IPS-20b (cell line): ENCODE data around the gene INSRR.

Experiments used
- H3K27ac ChIP-seq: one replicate; pipeline ENCODE4 v1.5.1; 2013; ENCODE audit warnings: low read length
- H3K27me3 ChIP-seq: 2 replicates; pipeline ENCODE4 v1.6.1; 2013; ENCODE audit warnings: mild to moderate bottlenecking, low read length, inconsistent platforms; ENCODE audit not compliant: insufficient read depth
- H3K36me3 ChIP-seq: 2 replicates; pipeline ENCODE4 v1.6.1; 2013; ENCODE audit warnings: low read depth, mild to moderate bottlenecking, inconsistent platforms, low read length, moderate library complexity; ENCODE audit not compliant: insufficient read depth
- H3K4me1 ChIP-seq: 2 replicates; pipeline ENCODE4 v1.6.1; 2013; ENCODE audit warnings: mild to moderate bottlenecking, control low read depth, inconsistent platforms, low read length, moderate library complexity; ENCODE audit not compliant: insufficient read depth
- H3K4me3 ChIP-seq: 2 replicates; pipeline ENCODE4 v1.5.1; 2013; ENCODE audit warnings: mild to moderate bottlenecking, low read length, inconsistent platforms
- H3K9ac ChIP-seq: 2 replicates; pipeline ENCODE4 v1.6.1; 2013; ENCODE audit warnings: low read depth, mild to moderate bottlenecking, inconsistent platforms, low read length, moderate library complexity
- H3K9me3 ChIP-seq: 2 replicates; pipeline ENCODE4 v1.6.1; 2013; ENCODE audit warnings: mild to moderate bottlenecking, low read depth, low read length, inconsistent platforms; ENCODE audit not compliant: insufficient read depth

INSRR gene

GRCh38 chr1:156856282-156856785, 2.6 kb downstream of the INSRR start:
- H3K27me3 ChIP-seq: peaks cover 90% of the 10 kb centered on the region
- H3K4me1 ChIP-seq: peaks cover 5% of the 10 kb centered on the region; the same call in 1 of the 2 replicates
- H3K27ac ChIP-seq: no peak overlapping the region
- H3K36me3 ChIP-seq: no peaks in the 10 kb centered on the region
- H3K9ac ChIP-seq: no peak overlapping the region
- H3K9me3 ChIP-seq: no peaks in the 10 kb centered on the region
- no peak overlapping the region for H3K4me3 ChIP-seq

- Histone ChIP-seq H3K4me3 (no peak overlapping the region), H3K9me3 (no peaks in the 10 kb centered on the region), H3K36me3 (no peaks in the 10 kb centered on the region), H3K27me3 (peaks cover 90% of the 10 kb centered on the region), H3K27ac (no peak overlapping the region), H3K4me1 (peaks cover 4% of the 10 kb centered on the region; the same call in 1 of the 2 replicates), H3K9ac (no peak overlapping the region)
Observed at GRCh38 chr1:156854634-156855033, 4.3 kb downstream of the INSRR start.

- H3K9me3 ChIP-seq: no peaks in the 10 kb centered on the region
- no peaks in the 10 kb centered on the region for H3K36me3 ChIP-seq
- no peak overlapping the region for H3K4me3 ChIP-seq
- no peak overlapping the region for H3K27ac ChIP-seq
- no peak overlapping the region for H3K9ac ChIP-seq
- no peaks in the 10 kb centered on the region; the same call in 1 of the 2 replicates for H3K4me1 ChIP-seq
- H3K27me3 ChIP-seq: peaks cover 90% of the 10 kb centered on the region
Observed at GRCh38 chr1:156853761-156854160, 5.2 kb downstream of the INSRR start.

GRCh38 chr1:156852418-156852874, 6.5 kb downstream of the INSRR start:
- Histone ChIP-seq H3K27ac (no peak overlapping the region), H3K9ac (no peak overlapping the region), H3K4me3 (no peak overlapping the region), H3K9me3 (no peaks in the 10 kb centered on the region), H3K27me3 (peaks cover 90% of the 10 kb centered on the region), H3K4me1 (no peaks in the 10 kb centered on the region), H3K36me3 (no peaks in the 10 kb centered on the region)

GRCh38 chr1:156851779-156852417, 7.0 kb downstream of the INSRR start:
- peaks cover 90% of the 10 kb centered on the region for H3K27me3 ChIP-seq

GRCh38 chr1:156849151-156849496, 9.8 kb downstream of the INSRR start:
- H3K9ac ChIP-seq: no peak overlapping the region
- peaks cover 100% of the 10 kb centered on the region for H3K27me3 ChIP-seq
- H3K4me3 ChIP-seq: peak overlapping the region; percentile 51; the same call in 1 of the 2 replicates
- H3K9me3 ChIP-seq: no peaks in the 10 kb centered on the region
- no peaks in the 10 kb centered on the region for H3K36me3 ChIP-seq
- no peak overlapping the region for H3K27ac ChIP-seq
- H3K4me1 ChIP-seq: 0 out of 2 replicates have a peak, but pooled peaks cover 2% of the 10 kb centered on the region

More at GRCh38 chr1:156851779-156852417, 7.0 kb downstream of the INSRR start:
- Histone ChIP-seq H3K4me1 (no peaks in the 10 kb centered on the region), H3K27ac (no peak overlapping the region), H3K36me3 (no peaks in the 10 kb centered on the region), H3K9me3 (no peaks in the 10 kb centered on the region), H3K4me3 (no peak overlapping the region), H3K9ac (no peak overlapping the region)

GRCh38 chr1:156848461-156849150, 10.3 kb downstream of the INSRR start:
- no peaks in the 10 kb centered on the region for H3K36me3 ChIP-seq
- peak overlapping the region; percentile 51; the same call in 1 of the 2 replicates for H3K4me3 ChIP-seq
- 0 out of 2 replicates have a peak, but pooled peaks cover 2% of the 10 kb centered on the region for H3K4me1 ChIP-seq
- H3K9me3 ChIP-seq: no peaks in the 10 kb centered on the region
- peaks cover 100% of the 10 kb centered on the region for H3K27me3 ChIP-seq
- no peak overlapping the region for H3K27ac ChIP-seq
- no peak overlapping the region for H3K9ac ChIP-seq

GRCh38 chr1:156847591-156848460, 11.1 kb downstream of the INSRR start:
- Histone ChIP-seq H3K9ac (no peak overlapping the region), H3K27me3 (peaks cover 100% of the 10 kb centered on the region), H3K27ac (no peak overlapping the region), H3K36me3 (no peaks in the 10 kb centered on the region), H3K9me3 (no peaks in the 10 kb centered on the region), H3K4me1 (0 out of 2 replicates have a peak, but pooled peaks cover 2% of the 10 kb centered on the region), H3K4me3 (no peak overlapping the region; the same call in 1 of the 2 replicates)

- Histone ChIP-seq H3K9ac (no peak overlapping the region), H3K4me3 (no peak overlapping the region), H3K27me3 (peaks cover 100% of the 10 kb centered on the region), H3K4me1 (0 out of 2 replicates have a peak, but pooled peaks cover 2% of the 10 kb centered on the region), H3K27ac (no peak overlapping the region), H3K9me3 (no peaks in the 10 kb centered on the region), H3K36me3 (no peaks in the 10 kb centered on the region)
Observed at GRCh38 chr1:156846643-156847042, 12.3 kb downstream of the INSRR start.

- Histone ChIP-seq H3K27me3 (peaks cover 99% of the 10 kb centered on the region), H3K4me3 (peak overlapping the region; percentile 51; the same call in 1 of the 2 replicates)
Observed at GRCh38 chr1:156845953-156846545, 12.9 kb downstream of the INSRR start.

More at GRCh38 chr1:156845953-156846545, 12.9 kb downstream of the INSRR start:
- Histone ChIP-seq H3K9me3 (no peaks in the 10 kb centered on the region), H3K4me1 (0 out of 2 replicates have a peak, but pooled peaks cover 2% of the 10 kb centered on the region), H3K27ac (no peak overlapping the region), H3K9ac (no peak overlapping the region), H3K36me3 (no peaks in the 10 kb centered on the region)
